BJ (cell line): Measurements from ENCODE around the gene C4orf50. TPM values are rescaled to one million over a fixed set of nuclear protein-coding genes. Genes with fewer than 3 reads are reported as not detected.

ENCODE experiments used
- CTCF ChIA-PET: fragments of 350-600 bp; formaldehyde crosslinking; extraction: SDS; loops from one replicate; lab custom pipeline; 2021; ENCODE audit warnings: antibody characterized with exemption, inconsistent platforms; lab: Yijun Ruan, JAX
- POLR2A ChIA-PET: fragments of 300-600 bp; sonication (Branson Sonifier 250); formaldehyde crosslinking; extraction: SDS; loops from one replicate; lab custom pipeline; 2021; ENCODE audit warnings: antibody characterized with exemption; lab: Charles Lee
- DNase-seq: peaks from one replicate; pipeline ENCODE4 v3.0.0-alpha.2; 2011; ENCODE audit warnings: low read depth
- H3K27me3 ChIP-seq: 2 replicates; pipeline ENCODE4 v1.6.0; 2011; ENCODE audit warnings: low read length; ENCODE audit not compliant: control insufficient read depth, insufficient read depth
- H3K36me3 ChIP-seq: 2 replicates; pipeline ENCODE4 v1.5.1; 2011; ENCODE audit warnings: low read length; ENCODE audit not compliant: control insufficient read depth, insufficient read depth
- H3K4me3 ChIP-seq: 2 replicates; pipeline ENCODE4 v1.5.1; 2011; ENCODE audit warnings: low read depth, mild to moderate bottlenecking, control low read depth, low read length
- polyA plus RNA-seq: library from polyadenylated mRNA; depleted of rRNA; stranded (reverse); fragments of >200 nt; gene quantifications from 2 replicates; pipeline ENCODE4 v1.2.3, GENCODE V29; 2011
- TF ChIP-seq, protein P1 (sequence below): IDR thresholded peaks from 2 replicates; pipeline ENCODE4 v1.5.1; 2011; ENCODE audit warnings: low read depth, mild to moderate bottlenecking, control low read depth, inconsistent platforms, low read length, moderate library complexity; ENCODE audit not compliant: insufficient read depth

C4orf50 gene
- polyA plus RNA-seq, 1 experiment: not detected

DNA sequence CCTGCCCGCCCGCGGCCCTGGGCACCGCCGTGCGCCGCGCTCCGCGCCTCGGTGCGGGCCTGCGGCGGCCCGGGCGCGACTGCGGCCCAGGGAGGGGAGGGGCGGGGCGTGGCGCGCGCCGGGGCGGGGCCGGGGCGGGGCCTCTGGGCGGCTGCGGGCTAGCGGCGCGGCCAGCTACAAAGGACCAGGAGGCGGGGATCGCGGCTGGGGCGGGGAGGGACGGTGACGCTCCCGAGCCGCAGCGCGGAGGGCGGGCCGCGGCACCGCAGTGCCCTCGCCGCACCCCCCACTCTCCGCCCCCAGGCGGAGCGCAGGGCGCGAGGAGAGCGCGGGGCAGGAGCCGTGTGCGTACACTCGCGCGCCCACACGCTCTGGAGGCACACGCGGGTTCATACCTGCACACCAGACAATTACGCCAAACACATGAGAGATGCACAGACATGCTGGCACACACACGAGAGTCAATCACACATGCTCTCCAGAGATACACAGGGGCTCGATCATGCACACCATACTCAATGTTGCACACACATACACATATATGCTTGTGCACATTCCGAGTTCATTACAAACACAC, 125.1 kb downstream of the C4orf50 start, which contains the start of gene CRMP1:
TSS of gene CRMP1 (minus strand) at position 83 of the 577 bp plus-strand sequence. CDS start 117 bp downstream, outside the sequence.
- ChIA-PET CTCF (no interaction called here), POLR2A (no interaction called here)
- TF ChIP-seq, protein P1, sequence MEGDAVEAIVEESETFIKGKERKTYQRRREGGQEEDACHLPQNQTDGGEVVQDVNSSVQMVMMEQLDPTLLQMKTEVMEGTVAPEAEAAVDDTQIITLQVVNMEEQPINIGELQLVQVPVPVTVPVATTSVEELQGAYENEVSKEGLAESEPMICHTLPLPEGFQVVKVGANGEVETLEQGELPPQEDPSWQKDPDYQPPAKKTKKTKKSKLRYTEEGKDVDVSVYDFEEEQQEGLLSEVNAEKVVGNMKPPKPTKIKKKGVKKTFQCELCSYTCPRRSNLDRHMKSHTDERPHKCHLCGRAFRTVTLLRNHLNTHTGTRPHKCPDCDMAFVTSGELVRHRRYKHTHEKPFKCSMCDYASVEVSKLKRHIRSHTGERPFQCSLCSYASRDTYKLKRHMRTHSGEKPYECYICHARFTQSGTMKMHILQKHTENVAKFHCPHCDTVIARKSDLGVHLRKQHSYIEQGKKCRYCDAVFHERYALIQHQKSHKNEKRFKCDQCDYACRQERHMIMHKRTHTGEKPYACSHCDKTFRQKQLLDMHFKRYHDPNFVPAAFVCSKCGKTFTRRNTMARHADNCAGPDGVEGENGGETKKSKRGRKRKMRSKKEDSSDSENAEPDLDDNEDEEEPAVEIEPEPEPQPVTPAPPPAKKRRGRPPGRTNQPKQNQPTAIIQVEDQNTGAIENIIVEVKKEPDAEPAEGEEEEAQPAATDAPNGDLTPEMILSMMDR: no peak
- no peaks in the 10 kb centered on the region for H3K36me3 ChIP-seq
- DNase-seq: no peak
- H3K4me3 ChIP-seq: no peak within 1 kb of the TSS
- peaks cover 49% of the 10 kb centered on the region for H3K27me3 ChIP-seq

DNA sequence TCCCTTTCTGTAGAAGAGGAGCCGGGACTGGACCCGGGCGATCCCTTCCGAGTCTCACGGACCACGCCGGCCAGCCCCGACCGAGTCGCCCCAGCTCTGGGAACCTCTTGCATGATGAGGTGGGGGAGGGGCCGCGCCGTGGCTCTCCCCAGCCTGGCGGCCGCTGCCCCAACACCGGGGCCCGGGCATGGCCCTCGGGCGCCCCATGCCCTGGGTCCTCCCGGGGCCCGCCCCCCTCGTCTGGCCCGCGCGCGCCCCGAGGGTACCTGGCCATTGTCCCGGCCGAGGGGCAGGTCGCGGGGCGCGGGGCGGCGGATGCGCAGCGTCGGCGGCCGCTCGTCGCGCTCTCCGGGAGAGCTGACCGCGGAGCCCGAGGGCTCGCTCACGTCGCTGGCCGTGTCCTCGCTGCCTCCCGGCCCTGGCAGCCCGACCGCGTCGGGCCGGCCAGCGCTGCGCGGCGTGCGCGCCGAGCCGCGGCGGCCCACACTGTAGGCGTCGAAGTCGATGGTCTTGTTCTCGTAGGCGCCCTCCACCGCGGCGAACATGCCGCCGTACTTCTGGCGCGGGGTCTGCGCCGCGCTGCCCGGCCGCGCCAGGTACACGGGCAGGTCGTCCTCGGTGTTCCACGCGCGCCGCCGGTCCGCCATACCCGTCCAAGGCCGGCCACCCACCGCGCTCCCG, 125.8 kb downstream of the C4orf50 start:
- Histone ChIP-seq H3K27me3 (peaks cover 49% of the 10 kb centered on the region), H3K36me3 (no peaks in the 10 kb centered on the region), H3K4me3 (no peak overlapping the region)
- CTCF ChIA-PET: no interaction called here
- TF ChIP-seq, protein P1: no peak
- DNase-seq: no peak
- POLR2A ChIA-PET: interaction anchor here (0.6 kb wide), 1 partner anchor 62 kb away, joined by 3 read pairs; no protein-coding TSS in a partner anchor

DNA sequence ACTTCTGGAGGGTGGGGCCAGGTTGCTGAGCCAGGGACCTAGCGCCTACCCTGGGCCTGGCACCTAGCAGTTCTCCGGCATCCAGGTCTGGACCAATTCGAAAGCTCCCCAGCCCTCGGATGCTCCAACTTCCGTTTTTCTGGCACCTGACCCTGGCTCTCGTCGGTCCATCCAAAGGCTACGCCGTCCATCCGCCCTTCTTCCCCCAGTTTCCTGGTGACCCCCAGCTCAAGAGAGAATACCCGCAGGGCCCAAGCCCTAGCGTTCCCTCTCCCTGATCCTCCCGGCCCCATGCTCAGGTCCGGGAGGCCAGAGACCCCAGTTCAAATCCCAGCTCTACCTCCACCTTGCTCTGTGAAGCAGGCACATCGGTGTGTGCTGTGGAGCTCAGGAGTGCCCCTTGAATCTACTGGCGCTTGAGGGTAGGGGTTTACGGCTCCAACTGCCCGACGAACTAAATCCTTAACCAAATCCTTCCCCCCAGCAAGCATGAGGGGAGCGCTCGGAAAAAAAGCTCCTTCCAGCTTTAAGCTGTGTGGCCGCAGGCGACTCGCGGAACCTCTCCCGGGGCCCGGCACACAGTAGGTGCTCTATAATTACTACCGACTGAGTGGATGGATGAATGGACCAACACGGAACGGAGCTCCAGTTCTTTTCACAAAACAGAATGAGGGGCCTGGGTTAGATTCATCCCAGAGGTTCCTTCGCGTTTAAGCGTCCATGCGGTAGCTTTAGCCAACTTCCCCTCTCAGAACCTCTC, 126.5 kb downstream of the C4orf50 start:
- DNase-seq: no peak
- TF ChIP-seq, protein P1: no peak
- H3K4me3 ChIP-seq: no peak overlapping the region
- CTCF ChIA-PET: no interaction called here
- POLR2A ChIA-PET: interaction anchor here (0.6 kb wide), 1 partner anchor 63 kb away, joined by 3 read pairs; no protein-coding TSS in a partner anchor
- H3K27me3 ChIP-seq: peaks cover 51% of the 10 kb centered on the region
- H3K36me3 ChIP-seq: no peaks in the 10 kb centered on the region

DNA sequence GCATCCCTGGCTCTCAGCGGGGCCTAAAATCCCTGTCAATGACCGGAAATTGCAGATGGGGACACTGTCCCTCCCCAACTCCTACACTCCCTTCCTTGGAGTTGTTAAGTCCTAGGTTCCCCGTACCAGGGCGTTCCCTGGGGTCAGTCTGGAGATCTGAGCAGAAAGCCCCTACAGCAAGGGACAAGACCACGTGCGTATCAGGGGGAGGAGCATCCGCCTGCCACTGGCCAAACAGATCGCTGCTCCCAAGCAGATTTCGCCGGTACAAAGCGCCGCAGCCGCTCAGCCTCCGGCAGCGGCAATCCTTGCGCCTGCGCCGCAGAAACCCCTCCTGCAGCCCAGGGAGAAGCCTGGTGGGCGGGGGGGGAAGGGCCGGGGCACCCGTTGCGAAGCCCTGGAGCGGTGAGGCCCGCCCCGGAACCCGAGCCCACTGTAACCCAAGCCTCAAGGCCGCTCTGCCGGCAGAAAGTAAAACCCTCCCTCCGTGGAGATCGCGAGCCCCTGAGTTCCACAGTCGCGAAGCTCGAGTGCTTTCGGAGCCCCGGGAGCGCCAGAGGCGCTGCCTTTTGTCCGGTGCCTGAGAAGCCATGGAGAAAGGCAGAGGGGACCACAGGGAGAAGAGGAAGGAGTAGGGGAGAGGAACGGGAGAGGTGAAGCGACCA, 128.0 kb downstream of the C4orf50 start:
- ChIA-PET POLR2A (no interaction called here), CTCF (no interaction called here)
- no peak for DNase-seq
- no peaks in the 10 kb centered on the region for H3K36me3 ChIP-seq
- TF ChIP-seq, protein P1: no peak
- H3K27me3 ChIP-seq: peaks cover 54% of the 10 kb centered on the region
- no peak overlapping the region for H3K4me3 ChIP-seq
